Type B pancreatic cell (in vitro differentiated cells): ENCODE results near the gene TMEM131L. TPM values are rescaled to one million over a fixed set of nuclear protein-coding genes. Genes with fewer than 3 reads are reported as not detected.

ENCODE experiments used
- DNase-seq: peaks from one replicate; pipeline ENCODE4 v3.0.0; 2021; ENCODE audit warnings: mixed read lengths; ENCODE audit not compliant: unreplicated experiment; ENCODE audit errors: extremely low spot score
- H3K27ac Mint-ChIP-seq: 2 replicates; pipeline ENCODE4 v1.8.0; 2021; ENCODE audit warnings: mild to moderate bottlenecking, mixed read lengths
- H3K27me3 Mint-ChIP-seq: 2 replicates; pipeline ENCODE4 v1.8.0; 2021; ENCODE audit warnings: mixed read lengths
- H3K36me3 Mint-ChIP-seq: 2 replicates; pipeline ENCODE4 v1.8.0; 2021; ENCODE audit warnings: mixed read lengths
- H3K4me1 Mint-ChIP-seq: one replicate; pipeline ENCODE4 v1.8.0; 2021; ENCODE audit warnings: mixed read lengths; ENCODE audit not compliant: unreplicated experiment
- H3K4me3 Mint-ChIP-seq: 2 replicates; pipeline ENCODE4 v1.8.0; 2021; ENCODE audit warnings: mild to moderate bottlenecking, mixed read lengths
- H3K9me3 Mint-ChIP-seq: 2 replicates; pipeline ENCODE4 v1.8.0; 2021; ENCODE audit warnings: mixed read lengths
- CTCF ChIP-seq: fragments of 200-600 bp; sonication (generic); conservative IDR thresholded peaks from 2 replicates; pipeline ENCODE4 v1.5.0; 2021; ENCODE audit warnings: antibody characterized with exemption, mild to moderate bottlenecking
- total RNA-seq: library from RNA; stranded (reverse); gene quantifications from 2 replicates; pipeline ENCODE4 v1.2.1, GENCODE V29; 2021; ENCODE audit warnings: low replicate concordance

TMEM131L gene
- total RNA-seq, 1 donor from 2014 or later = 21.3 TPM

- H3K4me1 Mint-ChIP-seq = peaks cover 23% of the 10 kb centered on the region
- TF ChIP-seq CTCF = no peak
- no peaks in the 10 kb centered on the region for H3K27me3 Mint-ChIP-seq
- H3K4me3 Mint-ChIP-seq = no peak overlapping the region
- H3K36me3 Mint-ChIP-seq = peaks cover 3% of the 10 kb centered on the region
- H3K9me3 Mint-ChIP-seq = no peaks in the 10 kb centered on the region
- no peak for DNase-seq
- no peak overlapping the region for H3K27ac Mint-ChIP-seq
Observed at GRCh38 chr4:153530284-153530999, 64.3 kb downstream of the TMEM131L start.

- Mint-ChIP-seq H3K27me3 (no peaks in the 10 kb centered on the region), H3K27ac (no peak overlapping the region), H3K4me3 (no peak overlapping the region), H3K9me3 (no peaks in the 10 kb centered on the region), H3K36me3 (peaks cover 6% of the 10 kb centered on the region), H3K4me1 (peaks cover 27% of the 10 kb centered on the region)
- DNase-seq = no peak
- TF ChIP-seq CTCF = no peak
Observed at GRCh38 chr4:153531000-153531358, 64.8 kb downstream of the TMEM131L start.

- Mint-ChIP-seq H3K36me3 (peaks cover 7% of the 10 kb centered on the region), H3K4me1 (peaks cover 29% of the 10 kb centered on the region), H3K9me3 (no peaks in the 10 kb centered on the region), H3K27ac (no peak overlapping the region), H3K27me3 (no peaks in the 10 kb centered on the region), H3K4me3 (no peak overlapping the region)
- DNase-seq = no peak
- no peak for TF ChIP-seq CTCF
Observed at GRCh38 chr4:153531976-153532626, 65.9 kb downstream of the TMEM131L start.

GRCh38 chr4:153532636-153533035 lies 66.5 kb downstream of the TMEM131L start:
- no peak for DNase-seq
- Mint-ChIP-seq H3K27me3 (no peaks in the 10 kb centered on the region), H3K36me3 (peaks cover 5% of the 10 kb centered on the region), H3K9me3 (no peaks in the 10 kb centered on the region), H3K4me3 (no peak overlapping the region), H3K4me1 (peaks cover 30% of the 10 kb centered on the region), H3K27ac (no peak overlapping the region)
- TF ChIP-seq CTCF = no peak

- Mint-ChIP-seq H3K4me1 (peaks cover 36% of the 10 kb centered on the region), H3K4me3 (no peak overlapping the region), H3K36me3 (peaks cover 4% of the 10 kb centered on the region), H3K9me3 (no peaks in the 10 kb centered on the region), H3K27me3 (no peaks in the 10 kb centered on the region), H3K27ac (no peak overlapping the region)
- DNase-seq = no peak
- no peak for TF ChIP-seq CTCF
Observed at GRCh38 chr4:153533387-153533786, 67.2 kb downstream of the TMEM131L start.
